GM12878 (cell line): ENCODE measurements around the gene TMEM26.

ENCODE experiments used
- ATF3 ChIP-seq: IDR thresholded peaks from 2 replicates; pipeline ENCODE4 v1.6.1; 2011; ENCODE audit warnings: low read depth, mild to moderate bottlenecking, low read length, moderate library complexity, borderline replicate concordance; ENCODE audit errors: extremely low read depth
- CBX5 ChIP-seq: sonication (generic); IDR thresholded peaks from 2 replicates; pipeline ENCODE4 v1.6.1; 2016; ENCODE audit warnings: low read depth, moderate library complexity, mild to moderate bottlenecking, inconsistent platforms
- ESRRA ChIP-seq: IDR thresholded peaks from 2 replicates; pipeline ENCODE4 v1.6.1; 2012; ENCODE audit warnings: mild to moderate bottlenecking, low read length, improper control_type of control experiment
- EZH2 ChIP-seq: IDR thresholded peaks from 2 replicates; pipeline ENCODE4 v1.6.1; 2012; ENCODE audit warnings: low read depth, mild to moderate bottlenecking, control low read depth, inconsistent platforms, low read length, borderline replicate concordance; ENCODE audit not compliant: control insufficient read depth
- POLR2A ChIP-seq: IDR thresholded peaks from 2 replicates; pipeline ENCODE4 v1.6.1; 2011; ENCODE audit warnings: low read depth, mild to moderate bottlenecking, low read length

- no peak for TF ChIP-seq ESRRA
- no peak for TF ChIP-seq CBX5
- TF ChIP-seq EZH2, result no peak
- TF ChIP-seq ATF3, result no peak
- TF ChIP-seq POLR2A, result no peak
Observed at GRCh38 chr10:61390851-61391250, 62.3 kb downstream of the TMEM26 start.
